PC-3 (cell line): ENCODE results near the gene ZNF697. TPM values are rescaled to one million over a fixed set of nuclear protein-coding genes. Genes with fewer than 3 reads are reported as not detected.

Experiments used
- ATAC-seq: fragments of 200-7000 bp; cut with Tn5 transposase; 2 replicates; pipeline ENCODE4 v1.9.1; 2020; ENCODE audit warnings: mild to moderate bottlenecking, moderate library complexity
- BruUV-seq: library from RNA; stranded (reverse); fragments of 400-500 nt; replicated peaks from 2 replicates; lab custom pipeline; 2021; lab: Mats Ljungman, UMichigan
- CTCF ChIA-PET: fragments of 300-600 bp; sonication (Branson Sonifier 250); formaldehyde crosslinking; loops from one replicate; lab custom pipeline; 2022; ENCODE audit warnings: antibody characterized with exemption; lab: Charles Lee
- POLR2A ChIA-PET: fragments of 300-600 bp; sonication (Branson Sonifier 250); formaldehyde crosslinking; loops from one replicate; lab custom pipeline; 2022; ENCODE audit warnings: antibody characterized with exemption; ENCODE audit not compliant: unreplicated experiment; lab: Charles Lee
- DNase-seq: peaks from one replicate; pipeline ENCODE4 v3.0.0-alpha.2; 2015
- H2AFZ ChIP-seq: fragments of 300-600 bp; sonication (generic); 2 replicates; pipeline ENCODE4 v1.6.0; 2016; ENCODE audit warnings: antibody characterized with exemption, low read length
- H3F3A ChIP-seq: fragments of 300-600 bp; sonication (generic); one replicate; pipeline ENCODE4 v1.6.0; 2017; ENCODE audit warnings: antibody characterized with exemption, low read length, control low read depth, mild to moderate bottlenecking; ENCODE audit not compliant: unreplicated experiment
- H3K27ac ChIP-seq: fragments of 300-600 bp; sonication (generic); 2 replicates; pipeline ENCODE4 v1.5.1; 2016; ENCODE audit warnings: mild to moderate bottlenecking, low read length
- H3K27me3 ChIP-seq: fragments of 300-600 bp; sonication (generic); 2 replicates; pipeline ENCODE4 v1.6.1; 2016; ENCODE audit warnings: low read length, mixed read lengths
- H3K36me3 ChIP-seq: fragments of 300-600 bp; sonication (generic); 2 replicates; pipeline ENCODE4 v1.6.1; 2016; ENCODE audit warnings: low read depth, mixed run types, low read length, mixed read lengths
- H3K4me1 ChIP-seq: fragments of 300-600 bp; sonication (generic); 2 replicates; pipeline ENCODE4 v1.5.1; 2016; ENCODE audit warnings: low read length; ENCODE audit not compliant: insufficient read depth
- H3K4me2 ChIP-seq: fragments of 300-600 bp; sonication (generic); 2 replicates; pipeline ENCODE4 v1.6.0; 2016; ENCODE audit warnings: low read length
- H3K4me3 ChIP-seq: fragments of 300-600 bp; sonication (generic); 2 replicates; pipeline ENCODE4 v1.5.1; 2016; ENCODE audit warnings: mild to moderate bottlenecking, low read length, mixed read lengths
- H3K79me2 ChIP-seq: fragments of 300-600 bp; sonication (generic); 2 replicates; pipeline ENCODE4 v1.6.1; 2017; ENCODE audit warnings: low read length, mixed read lengths
- H3K9ac ChIP-seq: fragments of 300-600 bp; sonication (generic); 2 replicates; pipeline ENCODE4 v1.6.0; 2016; ENCODE audit warnings: mild to moderate bottlenecking, low read length
- H3K9me2 ChIP-seq: fragments of 300-600 bp; sonication (generic); replicated peaks from 2 replicates; pipeline ENCODE4 v1.6.1; 2016; ENCODE audit warnings: mixed run types, low read length, mixed read lengths
- H3K9me3 ChIP-seq: fragments of 300-600 bp; sonication (generic); 2 replicates; pipeline ENCODE4 v1.6.1; 2016; ENCODE audit warnings: low read length, mixed read lengths
- H4K20me1 ChIP-seq: fragments of 300-600 bp; sonication (generic); 2 replicates; pipeline ENCODE4 v1.6.1; 2016; ENCODE audit warnings: low read length, mixed read lengths
- CTCF ChIP-seq: fragments of 300-600 bp; sonication (generic); conservative IDR thresholded peaks from 2 replicates; pipeline ENCODE4 v1.5.1; 2017; ENCODE audit warnings: antibody characterized with exemption, low read depth, mild to moderate bottlenecking, low read length
- EZH2 ChIP-seq: fragments of 300-600 bp; sonication (generic); IDR thresholded peaks from one replicate; pipeline ENCODE4 v1.6.1; 2017; ENCODE audit warnings: antibody characterized with exemption, mild to moderate bottlenecking, low read length; ENCODE audit not compliant: unreplicated experiment
- EZH2phosphoT487 ChIP-seq: fragments of 300-600 bp; sonication (generic); IDR thresholded peaks from 2 replicates; pipeline ENCODE4 v1.6.1; 2018; ENCODE audit warnings: mild to moderate bottlenecking, antibody characterized with exemption, low read length, borderline replicate concordance
- intact Hi-C: fragments of 100-400 bp; cut with micrococcal nuclease; formaldehyde crosslinking; loops from 2 replicates; pipeline ENCODE4 v1.9.0; 2023
- total RNA-seq: library from RNA; depleted of rRNA; stranded (reverse); fragments of >200 nt; gene quantifications from 2 replicates; pipeline ENCODE4 v1.2.3, GENCODE V29; 2014

The ZNF697 gene
- total RNA-seq, 1 experiment from 2014 or later: 5.3 TPM

GRCh38 chr1:119653135-119653838, 5.2 kb upstream of the ZNF697 start:
- no peaks in the 10 kb centered on the region for H3K79me2 ChIP-seq
- no peaks in the 10 kb centered on the region for H3K9me2 ChIP-seq
- peaks cover 6% of the 10 kb centered on the region for H3K4me1 ChIP-seq
- no peaks in the 10 kb centered on the region for H3K9me3 ChIP-seq
- no peak overlapping the region for H3K9ac ChIP-seq
- DNase-seq (no peak), ATAC-seq (no peak)
- no peak for TF ChIP-seq EZH2
- no peak for TF ChIP-seq EZH2phosphoT487
- no peak for TF ChIP-seq CTCF
- H2AFZ ChIP-seq: no peak overlapping the region
- H3F3A ChIP-seq: peaks cover 3% of the 10 kb centered on the region
- POLR2A ChIA-PET: no interaction called here
- no peak overlapping the region for H3K4me3 ChIP-seq
- H3K27me3 ChIP-seq: no peaks in the 10 kb centered on the region
- CTCF ChIA-PET: no interaction called here
- intact Hi-C loops: no loop called here
- H3K36me3 ChIP-seq: no peaks in the 10 kb centered on the region
- BruUV-seq: no TSS peak
- no peak overlapping the region for H3K4me2 ChIP-seq
- no peak overlapping the region for H3K27ac ChIP-seq
- H4K20me1 ChIP-seq: no peaks in the 10 kb centered on the region

- Histone ChIP-seq H3K27ac (no peak overlapping the region), H2AFZ (no peak overlapping the region), H3K9me2 (no peaks in the 10 kb centered on the region), H3K4me1 (peaks cover 6% of the 10 kb centered on the region), H3K4me3 (no peak overlapping the region), H3K36me3 (no peaks in the 10 kb centered on the region), H4K20me1 (no peaks in the 10 kb centered on the region), H3K79me2 (peaks cover 3% of the 10 kb centered on the region), H3K27me3 (no peaks in the 10 kb centered on the region), H3K9me3 (no peaks in the 10 kb centered on the region), H3K9ac (no peak overlapping the region), H3F3A (peaks cover 3% of the 10 kb centered on the region), H3K4me2 (no peak overlapping the region)
- ChIA-PET CTCF (no interaction called here), POLR2A (no interaction called here)
- TF ChIP-seq CTCF (no peak), EZH2 (no peak), EZH2phosphoT487 (no peak)
- intact Hi-C loops: no loop called here
- BruUV-seq: no TSS peak
- DNase-seq (no peak), ATAC-seq (no peak)
These were observed 4.5 kb upstream of the ZNF697 start for GRCh38 chr1:119652587-119652986.

- Histone ChIP-seq H3K4me2 (no peak overlapping the region), H3K4me3 (no peak overlapping the region), H2AFZ (no peak overlapping the region), H3K27ac (no peak overlapping the region), H3K4me1 (peaks cover 7% of the 10 kb centered on the region), H3K79me2 (peaks cover 10% of the 10 kb centered on the region), H3K9me2 (no peaks in the 10 kb centered on the region), H3K9ac (no peak overlapping the region), H3K36me3 (no peaks in the 10 kb centered on the region), H4K20me1 (no peaks in the 10 kb centered on the region), H3F3A (peaks cover 3% of the 10 kb centered on the region), H3K27me3 (no peaks in the 10 kb centered on the region), H3K9me3 (no peaks in the 10 kb centered on the region)
- ATAC-seq (no peak), DNase-seq (no peak)
- BruUV-seq: no TSS peak
- ChIA-PET CTCF (no interaction called here), POLR2A (no interaction called here)
- intact Hi-C loops: no loop called here
- no peak for TF ChIP-seq EZH2
- TF ChIP-seq CTCF: no peak
- TF ChIP-seq EZH2phosphoT487: no peak
These were observed 3.6 kb upstream of the ZNF697 start for GRCh38 chr1:119651641-119652040.
